Lung (tissue), 12 donors: ENCODE results near the gene UGT1A5. TPM values are rescaled to one million over a fixed set of nuclear protein-coding genes. Genes with fewer than 3 reads are reported as not detected.

Experiments
- ATAC-seq: fragments of 200-7000 bp; cut with Tn5 transposase; one replicate; pipeline ENCODE4 v1.9.1; 2020; ENCODE audit warnings: moderate number of reproducible peaks; ENCODE audit not compliant: insufficient read depth, low FRiP score
- DNase-seq, 3 donors: peaks; one replicate each; pipeline ENCODE4 v3.0.0-alpha.2; 2013 to 2017
- H3K27ac ChIP-seq, 2 donors: one replicate each; pipeline ENCODE4 v1.5.1; 2013; ENCODE audit warnings: mild to moderate bottlenecking in 2 of 2, moderate library complexity in 2 of 2, control low read depth in 1 of 2, inconsistent platforms in 1 of 2, low read depth in 1 of 2, low read length in 1 of 2
- H3K27me3 ChIP-seq, 3 donors: one replicate each; pipeline ENCODE4 v1.5.1; 2013; ENCODE audit warnings: low read length in 2 of 3; ENCODE audit not compliant: control insufficient read depth in 3 of 3, insufficient read depth in 3 of 3
- H3K36me3 ChIP-seq, 4 donors: one replicate each; pipeline ENCODE4 v1.5.1; 2013; ENCODE audit warnings: low read length in 4 of 4, mild to moderate bottlenecking in 1 of 4, moderate library complexity in 1 of 4; ENCODE audit not compliant: control insufficient read depth in 4 of 4, insufficient read depth in 4 of 4
- H3K4me1 ChIP-seq, 5 donors: one replicate each; pipeline ENCODE4 v1.5.1; 2013; ENCODE audit warnings: low read length in 5 of 5, mild to moderate bottlenecking in 2 of 5, moderate library complexity in 1 of 5; ENCODE audit not compliant: control insufficient read depth in 5 of 5, insufficient read depth in 5 of 5
- H3K4me3 ChIP-seq: one replicate; pipeline ENCODE4 v1.5.1; 2013; ENCODE audit warnings: mild to moderate bottlenecking, control low read depth, moderate library complexity
- H3K9ac ChIP-seq, 2 donors: one replicate each; pipeline ENCODE4 v1.5.1; 2013; ENCODE audit warnings: low read length in 2 of 2, control low read depth in 1 of 2; ENCODE audit not compliant: insufficient read depth in 1 of 2
- H3K9me3 ChIP-seq, 4 donors: one replicate each; pipeline ENCODE4 v1.5.1; 2013; ENCODE audit warnings: low read length in 3 of 4, mild to moderate bottlenecking in 1 of 4, moderate library complexity in 1 of 4; ENCODE audit not compliant: control insufficient read depth in 4 of 4, insufficient read depth in 3 of 4
- WGBS, 2 donors: extraction: QIAGEN DNeasy Blood & Tissue Kit; methylation state at CpG; one replicate each; pipeline ENCODE4 v1.1.7; 2013; 5-methylcytosine and 5-hydroxymethylcytosine counted together
- polyA plus RNA-seq, 2 donors: library from polyadenylated mRNA; stranded (reverse); fragments of 200-250 nt; gene quantifications; one replicate each; pipeline ENCODE4 v1.2.1, GENCODE V29; 2013
- total RNA-seq, 2 donors: library from RNA; depleted of rRNA in 1 of 2; stranded (reverse); fragments of >200 nt in 1 of 2; gene quantifications; one replicate each; pipeline ENCODE4 v1.2.1, GENCODE V29; 2014 to 2021
- TF ChIP-seq, protein P1 (sequence below): IDR thresholded peaks from 2 replicates; pipeline ENCODE4 v1.5.1; 2012; ENCODE audit warnings: mild to moderate bottlenecking; ENCODE audit errors: control extremely low read depth, extremely low read depth
- donor health status: control.
- donor health status: control.
- donor health status: Bipolar disorder and iron deficiency.
- donor health status: healthy.
- donor health status: DM: yes; HTN: yes; CAD: no.

UGT1A5 gene
- total and polyA plus RNA-seq, 4 donors, result 0.34 TPM; not detected in 3

DNA sequence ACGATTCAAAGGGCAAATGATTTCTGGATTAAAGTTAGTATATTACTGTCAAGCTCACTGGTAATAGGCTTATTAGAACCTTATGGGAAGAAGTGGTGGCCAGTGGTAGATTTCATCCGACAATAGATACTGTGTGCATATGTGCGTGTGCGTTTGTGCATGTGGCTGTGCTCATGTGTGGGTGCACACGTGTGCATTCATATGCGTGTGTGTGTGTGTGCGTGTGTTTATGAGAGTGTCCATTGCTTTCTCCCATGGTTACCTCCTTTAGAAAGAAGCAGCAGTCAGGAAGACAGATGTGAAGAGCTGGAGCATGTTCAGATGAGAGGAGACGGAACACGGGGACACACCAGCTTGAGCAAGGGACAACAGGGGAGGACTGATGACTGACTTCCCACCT lies 56.6 kb downstream of the UGT1A5 start:
- no peaks in the 10 kb centered on the region for H3K36me3 ChIP-seq
- ATAC-seq, result no peak

GRCh38 chr2:233772153-233772552 lies 59.4 kb downstream of the UGT1A5 start:
- no peaks in the 10 kb centered on the region for H3K27me3 ChIP-seq
- 90 to 92% methylated on average over 16 of the region's 16 CpGs for WGBS, 2 donors
- no peak overlapping the region for H3K9ac ChIP-seq
- peaks cover 0 to 6% (median 0%) of the 10 kb centered on the region in 4 donors for H3K9me3 ChIP-seq
- H3K4me3 ChIP-seq, result no peak overlapping the region
- TF ChIP-seq, protein P1, sequence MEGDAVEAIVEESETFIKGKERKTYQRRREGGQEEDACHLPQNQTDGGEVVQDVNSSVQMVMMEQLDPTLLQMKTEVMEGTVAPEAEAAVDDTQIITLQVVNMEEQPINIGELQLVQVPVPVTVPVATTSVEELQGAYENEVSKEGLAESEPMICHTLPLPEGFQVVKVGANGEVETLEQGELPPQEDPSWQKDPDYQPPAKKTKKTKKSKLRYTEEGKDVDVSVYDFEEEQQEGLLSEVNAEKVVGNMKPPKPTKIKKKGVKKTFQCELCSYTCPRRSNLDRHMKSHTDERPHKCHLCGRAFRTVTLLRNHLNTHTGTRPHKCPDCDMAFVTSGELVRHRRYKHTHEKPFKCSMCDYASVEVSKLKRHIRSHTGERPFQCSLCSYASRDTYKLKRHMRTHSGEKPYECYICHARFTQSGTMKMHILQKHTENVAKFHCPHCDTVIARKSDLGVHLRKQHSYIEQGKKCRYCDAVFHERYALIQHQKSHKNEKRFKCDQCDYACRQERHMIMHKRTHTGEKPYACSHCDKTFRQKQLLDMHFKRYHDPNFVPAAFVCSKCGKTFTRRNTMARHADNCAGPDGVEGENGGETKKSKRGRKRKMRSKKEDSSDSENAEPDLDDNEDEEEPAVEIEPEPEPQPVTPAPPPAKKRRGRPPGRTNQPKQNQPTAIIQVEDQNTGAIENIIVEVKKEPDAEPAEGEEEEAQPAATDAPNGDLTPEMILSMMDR, result no peak
- H3K4me1 ChIP-seq, result no peaks in the 10 kb centered on the region
- no peak overlapping the region for H3K27ac ChIP-seq
- ATAC-seq, result no peak
- DNase-seq, result no peak
- no peaks in the 10 kb centered on the region for H3K36me3 ChIP-seq

More for the DNA sequence above, 56.6 kb downstream of the UGT1A5 start:
- Histone ChIP-seq H3K4me1 (no peaks in the 10 kb centered on the region), H3K27ac (no peak overlapping the region), H3K9ac (no peak overlapping the region), H3K27me3 (no peaks in the 10 kb centered on the region), H3K4me3 (no peak overlapping the region), H3K9me3 (no peaks in the 10 kb centered on the region)
- DNase-seq, result no peak
- TF ChIP-seq, protein P1, result no peak
- 93 to 97% methylated on average over 9 of the region's 9 CpGs for WGBS, 2 donors

GRCh38 chr2:233772583-233772982 lies 59.9 kb downstream of the UGT1A5 start:
- H3K4me3 ChIP-seq, result no peak overlapping the region
- H3K9ac ChIP-seq, result no peak overlapping the region
- no peak for ATAC-seq
- 69 to 73% methylated on average over 5 of the region's 5 CpGs for WGBS, 2 donors
- no peaks in the 10 kb centered on the region for H3K27me3 ChIP-seq
- peaks cover 0 to 9% (median 0%) of the 10 kb centered on the region in 4 donors for H3K9me3 ChIP-seq
- TF ChIP-seq, protein P1, result no peak
- no peaks in the 10 kb centered on the region for H3K4me1 ChIP-seq
- H3K27ac ChIP-seq, result no peak overlapping the region
- DNase-seq, result no peak
- no peaks in the 10 kb centered on the region for H3K36me3 ChIP-seq

DNA sequence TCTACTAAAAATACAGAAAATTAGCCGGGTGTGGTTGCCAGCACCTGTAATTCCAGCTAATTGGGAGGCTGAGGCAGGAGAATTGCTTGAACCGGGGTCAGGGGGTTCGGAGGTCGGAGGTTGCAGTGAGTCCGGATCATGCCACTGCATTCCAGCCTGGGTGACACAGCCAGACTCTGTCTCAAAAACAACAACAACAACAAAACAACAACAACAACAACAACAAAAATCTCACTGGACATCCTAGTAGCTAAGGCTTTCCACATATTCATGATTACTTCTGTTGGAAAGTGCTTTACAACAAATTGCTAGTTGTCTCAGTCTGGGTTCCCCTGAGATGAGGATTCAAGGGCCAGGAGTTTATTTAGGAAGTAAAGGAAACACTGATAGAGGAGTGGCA lies 61.1 kb downstream of the UGT1A5 start:
- H3K27ac ChIP-seq, result no peak overlapping the region
- H3K9me3 ChIP-seq, result peaks cover 0 to 12% (median 0%) of the 10 kb centered on the region in 4 donors
- no peak overlapping the region for H3K9ac ChIP-seq
- no peaks in the 10 kb centered on the region for H3K27me3 ChIP-seq
- ATAC-seq (no peak), DNase-seq (no peak)
- no peak overlapping the region for H3K4me3 ChIP-seq
- no peaks in the 10 kb centered on the region for H3K36me3 ChIP-seq
- WGBS, 2 donors, result 90 to 96% methylated on average over 5 of the region's 5 CpGs
- H3K4me1 ChIP-seq, result no peaks in the 10 kb centered on the region
- TF ChIP-seq, protein P1, result no peak
